HepG2 (cell line): Measurements from ENCODE around the gene DSN1. TPM values are rescaled to one million over a fixed set of nuclear protein-coding genes. Genes with fewer than 3 reads are reported as not detected.

Experiments used
- ATAC-seq: fragments of 200-7000 bp; cut with Tn5 transposase; 3 replicates; pipeline ENCODE4 v1.9.1; 2020; ENCODE audit warnings: mild to moderate bottlenecking, moderate library complexity
- BruUV-seq: library from RNA; stranded (reverse); fragments of 400-500 nt; replicated peaks from 2 replicates; lab custom pipeline; 2021; lab: Mats Ljungman, UMichigan
- CTCF ChIA-PET: fragments of 300-600 bp; formaldehyde crosslinking; extraction: SDS; loops from one replicate; lab custom pipeline; 2021; ENCODE audit warnings: low total read pairs, inconsistent platforms, low intra/inter-chr PET ratio; lab: Yijun Ruan, JAX
- POLR2A ChIA-PET: fragments of 350-600 bp; sonication (Branson Sonifier 250); formaldehyde crosslinking; loops from one replicate; lab custom pipeline; 2020; ENCODE audit warnings: antibody characterized with exemption, inconsistent platforms; lab: Yijun Ruan, JAX
- DNase-seq: peaks from one replicate; pipeline ENCODE4 v3.0.0-alpha.2; 2015; ENCODE audit warnings: low spot score
- FAIRE-seq: peaks from 3 replicates; lab custom pipeline; 2011; peaks lifted over from hg19 to GRCh38; lab: Jason Lieb, UNC
- H2AFZ ChIP-seq: one replicate; pipeline ENCODE4 v1.6.1; 2011; ENCODE audit warnings: low read length, inconsistent platforms
- H3K27ac ChIP-seq: fragments of 300-600 bp; 3 replicates; pipeline ENCODE4 v1.8.0; 2011; ENCODE audit warnings: mixed run types, mild to moderate bottlenecking, mixed read lengths, low read length, inconsistent platforms; ENCODE audit not compliant: insufficient read depth; ENCODE audit errors: extremely low read length
- H3K27me3 ChIP-seq, 2 experiments: fragments of 200-600 bp in 1 of 2; 2 replicates in 1 of 2; 3 replicates in 1 of 2; pipeline versions ENCODE4 v1.6.0 to v1.8.0; 2011; ENCODE audit warnings: low read length in 2 of 2, mild to moderate bottlenecking in 2 of 2, moderate library complexity in 2 of 2, inconsistent platforms in 1 of 2; ENCODE audit not compliant: insufficient read depth in 2 of 2, control insufficient read depth in 1 of 2
- H3K36me3 ChIP-seq, 2 experiments: fragments of 200-600 bp in 1 of 2; replicated peaks in 1 of 2; 2 replicates in 1 of 2; 3 replicates in 1 of 2; pipeline versions ENCODE4 v1.5.1 to v1.8.0; 2011; ENCODE audit warnings: low read length in 2 of 2, inconsistent platforms in 1 of 2; ENCODE audit not compliant: insufficient read depth in 2 of 2, control insufficient read depth in 1 of 2
- H3K4me1 ChIP-seq: 2 replicates; pipeline ENCODE4 v1.5.1; 2012; ENCODE audit warnings: low read length, inconsistent platforms; ENCODE audit not compliant: insufficient read depth
- H3K4me2 ChIP-seq: 2 replicates; pipeline ENCODE4 v1.6.0; 2011; ENCODE audit warnings: low read depth, low read length, inconsistent platforms
- H3K4me3 ChIP-seq, 3 experiments: fragments of 200-600 bp in 1 of 3; sonication (generic), shearing (Covaris generic) in 1 of 3; replicated peaks in 1 of 3; 2 replicates each; pipeline ENCODE4 v1.5.1; 2011 to 2016; ENCODE audit warnings: low read length in 3 of 3, inconsistent platforms in 2 of 3, low read depth in 2 of 3, mild to moderate bottlenecking in 2 of 3, control low read depth in 1 of 3, mixed read lengths in 1 of 3; ENCODE audit not compliant: insufficient read depth in 1 of 3
- H3K79me2 ChIP-seq: one replicate; pipeline ENCODE4 v1.6.1; 2011; ENCODE audit warnings: low read length, inconsistent platforms; ENCODE audit not compliant: insufficient read depth
- H3K9ac ChIP-seq: 2 replicates; pipeline ENCODE4 v1.6.0; 2011; ENCODE audit warnings: mild to moderate bottlenecking, low read depth, low read length, inconsistent platforms; ENCODE audit not compliant: insufficient read depth
- H3K9me3 ChIP-seq: 2 replicates; pipeline ENCODE4 v1.5.1; 2012; ENCODE audit warnings: mild to moderate bottlenecking, low read length
- H4K20me1 ChIP-seq: 2 replicates; pipeline ENCODE4 v1.6.0; 2011; ENCODE audit warnings: inconsistent platforms, mild to moderate bottlenecking, low read length, moderate library complexity; ENCODE audit not compliant: insufficient read depth
- BCL6 ChIP-seq: IDR thresholded peaks from 2 replicates; pipeline ENCODE4 v1.6.1; 2016; ENCODE audit warnings: missing genetic modification reagents, missing compliant biosample characterization
- EEA1 ChIP-seq: sonication (generic); formaldehyde crosslinking; IDR thresholded peaks from 2 replicates; pipeline ENCODE4 v1.5.1; 2020; ENCODE audit warnings: mild to moderate bottlenecking, missing genetic modification reagents, borderline replicate concordance
- HDAC6 ChIP-seq: fragments of 200-600 bp; sonication (generic); IDR thresholded peaks from 2 replicates; pipeline ENCODE4 v1.7.0; 2017; ENCODE audit warnings: mild to moderate bottlenecking, antibody characterized with exemption, low read length, low read depth
- HNF4A ChIP-seq: sonication (generic); formaldehyde crosslinking; IDR thresholded peaks from 2 replicates; pipeline ENCODE4 v1.4.0; 2020; ENCODE audit warnings: missing genetic modification reagents
- PATZ1 ChIP-seq: sonication (generic); formaldehyde crosslinking; IDR thresholded peaks from 2 replicates; pipeline ENCODE4 v1.4.0; 2020; ENCODE audit warnings: missing genetic modification reagents
- REST ChIP-seq, 2 experiments: IDR thresholded peaks; 2 replicates each; pipeline ENCODE4 v1.6.1; 2011 to 2012; ENCODE audit warnings: low read length in 2 of 2, borderline replicate concordance in 1 of 2, low read depth in 1 of 2, mild to moderate bottlenecking in 1 of 2, moderate library complexity in 1 of 2
- SIX1 ChIP-seq: sonication (generic); formaldehyde crosslinking; IDR thresholded peaks from 2 replicates; pipeline ENCODE4 v1.4.0; 2020; ENCODE audit warnings: missing genetic modification reagents, borderline replicate concordance
- TARDBP ChIP-seq: sonication (generic); formaldehyde crosslinking; IDR thresholded peaks from 2 replicates; pipeline ENCODE4 v1.8.0; 2022; ENCODE audit warnings: mild to moderate bottlenecking, missing genetic modification reagents
- XRCC5 ChIP-seq: fragments of 200-400 bp; formaldehyde crosslinking; optimal IDR thresholded peaks from 2 replicates; pipeline ENCODE3; 2017; ENCODE audit warnings: mild to moderate bottlenecking, low read length
- ZNF652 ChIP-seq: IDR thresholded peaks from 2 replicates; pipeline ENCODE4 v1.6.1; 2016; ENCODE audit warnings: low read depth, borderline replicate concordance
- ZZZ3 ChIP-seq: sonication (generic); formaldehyde crosslinking; IDR thresholded peaks from 2 replicates; pipeline ENCODE4 v1.4.0; 2020; ENCODE audit warnings: missing genetic modification reagents, mild to moderate bottlenecking, borderline replicate concordance
- WGBS: methylation state at CpG from one replicate; pipeline ENCODE4 v1.1.6; 2017; ENCODE audit warnings: low lambda C conversion rate; 5-methylcytosine and 5-hydroxymethylcytosine counted together
- in situ Hi-C: cut with HindIII; loops from 2 replicates; pipeline ENCODE4 v1.10.0; 2017; ENCODE audit warnings: low pct_unique_long_range_greater_than_20kb; ENCODE audit not compliant: extremely low pct_ligation_motif_present
- intact Hi-C: fragments of 100-400 bp; cut with micrococcal nuclease; formaldehyde crosslinking; loops from one replicate; pipeline ENCODE4 v1.10.0; 2022; ENCODE audit not compliant: unreplicated experiment
- polyA plus RNA-seq, 8 experiments: library from polyadenylated mRNA; depleted of rRNA in 3 of 8; stranded (reverse) in 7 of 8; unstranded in 1 of 8; fragments of >200 nt; fragmentation: Illumina TruSeq in 4 of 8; extraction: Trizol in 4 of 8; gene quantifications; 2 replicates each; pipeline versions ENCODE4 v1.2.1 to v1.2.3, GENCODE V29; 2011 to 2016; ENCODE audit warnings: low read depth in 4 of 8, missing spikeins in 1 of 8, mixed read lengths in 1 of 8; ENCODE audit not compliant: insufficient read depth in 1 of 8
- total RNA-seq, 5 experiments: library from RNA; depleted of rRNA; stranded (reverse); fragments of >200 nt; fragmentation: Illumina TruSeq; extraction: Trizol; gene quantifications; 2 replicates each; pipeline ENCODE4 v1.2.3, GENCODE V29; 2016; ENCODE audit warnings: low read depth in 1 of 5
- TF ChIP-seq, protein P1 (sequence below): IDR thresholded peaks from 2 replicates; pipeline ENCODE4 v1.6.1; 2012; ENCODE audit warnings: low read depth, low read length, improper control_type of control experiment

DSN1 gene
- total and polyA plus RNA-seq, 2 of the 13 experiments (the other 11 are each of a cell fraction or from before 2014, with no cell fraction given): 18.7 to 53.7 TPM

GRCh38 chr20:36744764-36745191, 28.8 kb downstream of the DSN1 start:
- peak overlapping the region; percentile 13 for H3K27ac ChIP-seq
- peaks cover 18% of the 10 kb centered on the region for H3K4me1 ChIP-seq
- peak overlapping the region; percentile 96 for H3K4me2 ChIP-seq
- TF ChIP-seq XRCC5 (peak; percentile 9), TARDBP (no peak), BCL6 (CRISPR knock-in tag) (0 out of 2 replicates have a peak, but pooled peaks have one; percentile 13), HNF4A (CRISPR knock-in tag) (no peak), PATZ1 (CRISPR knock-in tag) (peak; percentile 15; the same call in 1 of the 2 replicates), REST (IDR thresholded peaks at IDR 0.05; ENCODE audit: borderline replicate concordance in 1 of 2, low read depth in 1 of 2, low read length in 2 of 2) (no peak), EEA1 (CRISPR knock-in tag) (no peak), SIX1 (CRISPR knock-in tag) (0 out of 2 replicates have a peak, but pooled peaks have one; percentile 17), ZNF652 (no peak), HDAC6 (no peak), ZZZ3 (no peak)
- TF ChIP-seq, protein P1, sequence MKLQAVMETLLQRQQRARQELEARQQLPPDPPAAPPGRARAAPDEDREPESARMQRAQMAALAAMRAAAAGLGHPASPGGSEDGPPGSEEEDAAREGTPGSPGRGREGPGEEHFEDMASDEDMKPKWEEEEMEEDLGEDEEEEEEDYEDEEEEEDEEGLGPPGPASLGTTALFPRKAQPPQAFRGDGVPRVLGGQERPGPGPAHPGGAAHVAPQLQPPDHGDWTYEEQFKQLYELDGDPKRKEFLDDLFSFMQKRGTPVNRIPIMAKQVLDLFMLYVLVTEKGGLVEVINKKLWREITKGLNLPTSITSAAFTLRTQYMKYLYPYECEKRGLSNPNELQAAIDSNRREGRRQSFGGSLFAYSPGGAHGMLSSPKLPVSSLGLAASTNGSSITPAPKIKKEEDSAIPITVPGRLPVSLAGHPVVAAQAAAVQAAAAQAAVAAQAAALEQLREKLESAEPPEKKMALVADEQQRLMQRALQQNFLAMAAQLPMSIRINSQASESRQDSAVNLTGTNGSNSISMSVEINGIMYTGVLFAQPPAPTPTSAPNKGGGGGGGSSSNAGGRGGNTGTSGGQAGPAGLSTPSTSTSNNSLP: 0 out of 2 replicates have a peak, but pooled peaks have one; percentile 11
- TF ChIP-seq, all 625 proteins: peak for 5
- FAIRE-seq (no peak), ATAC-seq (peak; percentile 47), DNase-seq (no peak)
- Histone ChIP-seq H3K36me3 (no peaks in the 10 kb centered on the region), H4K20me1 (no peaks in the 10 kb centered on the region), H3K79me2 (peaks cover 12% of the 10 kb centered on the region), H3K27me3 (no peaks in the 10 kb centered on the region; a peak in 1 of 5 replicates), H3K9me3 (no peaks in the 10 kb centered on the region), H3K9ac (peak overlapping the region; percentile 73), H3K4me3 (peak overlapping the region; percentile 75 to 98 (median 93)), H2AFZ (no peak overlapping the region)
- WGBS: 25% methylated on average over 8 of the region's 8 CpGs
- intact Hi-C loops (no loop called here), in situ Hi-C loops (no loop called here)
- ChIA-PET POLR2A (interaction anchor here (0.7 to 2.7 kb wide), 7 partner anchors 11 to 279 kb away, joined by 3 to 19 read pairs (median 5); partner anchors contain the start of gene RAB5IF), CTCF (no interaction called here)
- no TSS peak for BruUV-seq
